Right lobe of liver (tissue), 6 donors: ENCODE data around the gene CRYAB. TPM values are rescaled to one million over a fixed set of nuclear protein-coding genes. Genes with fewer than 3 reads are reported as not detected.

Experiments used
- ATAC-seq, 4 donors: fragments of 200-7000 bp; cut with Tn5 transposase; one replicate each; pipeline ENCODE4 v1.9.1; 2020; ENCODE audit warnings: mild to moderate bottlenecking in 4 of 4, moderate library complexity in 4 of 4
- DNase-seq, 3 donors: peaks; one replicate each; pipeline ENCODE4 v3.0.0-alpha.2; 2020
- H3K27ac ChIP-seq, 3 donors: fragments of 200-600 bp; one replicate each; pipeline ENCODE4 v1.8.0; 2022
- H3K27me3 ChIP-seq, 2 donors: fragments of 200-600 bp; one replicate each; pipeline ENCODE4 v1.8.0; 2022
- H3K36me3 ChIP-seq, 4 donors: fragments of 200-600 bp; sonication (generic) in 1 of 4; one replicate each; pipeline versions ENCODE4 v1.5.1 to v1.8.0; 2017 to 2022; ENCODE audit warnings: control low read depth in 1 of 4
- H3K4me1 ChIP-seq, 4 donors: fragments of 200-600 bp; sonication (generic) in 1 of 4; one replicate each; pipeline versions ENCODE4 v1.5.1 to v1.8.0; 2017 to 2022; ENCODE audit warnings: control low read depth in 1 of 4
- H3K4me3 ChIP-seq, 3 donors: fragments of 200-600 bp; one replicate each; pipeline ENCODE4 v1.8.0; 2022
- H3K9me3 ChIP-seq, 4 donors: fragments of 200-600 bp; sonication (generic) in 1 of 4; one replicate each; pipeline versions ENCODE4 v1.5.1 to v1.8.0; 2017 to 2022; ENCODE audit warnings: control low read depth in 1 of 4
- POLR2A ChIP-seq: fragments of 450-650 bp; IDR thresholded peaks from one replicate; pipeline ENCODE4 v1.6.1; 2017; ENCODE audit warnings: antibody characterized with exemption, mild to moderate bottlenecking
- WGBS: methylation state at CpG from one replicate; pipeline ENCODE4 v1.1.6; 2018; ENCODE audit warnings: low coverage, low lambda C conversion rate; ENCODE audit not compliant: insufficient coverage; ENCODE audit errors: missing lambda C conversion rate; 5-methylcytosine and 5-hydroxymethylcytosine counted together
- intact Hi-C, 2 donors: fragments of 100-400 bp; cut with DNase I; formaldehyde crosslinking; loops; one replicate each; pipeline versions ENCODE4 v1.11.2 to v1.14.1; 2022
- total RNA-seq, 6 experiments: library from RNA; depleted of rRNA in 2 of 6; stranded (reverse); fragments of >200 nt in 2 of 6; fragmentation: NEBNext Ultra II Directional in 3 of 6; extraction: Animal tissue kit (Norgen Biotek cat#: 25700) in 3 of 6; gene quantifications; one replicate each; pipeline versions ENCODE4 v1.1.0 to v1.2.4, GENCODE V29; 2016 to 2023
- TF ChIP-seq, protein P1 (sequence below), 4 donors: fragments of 200-600 bp in 3 of 4; fragments of 450-650 bp in 1 of 4; IDR thresholded peaks; one replicate each; pipeline versions ENCODE4 v1.5.1 to v1.8.0; 2016 to 2022; ENCODE audit warnings: antibody characterized with exemption in 4 of 4, mild to moderate bottlenecking in 2 of 4
- donor health status: DM: no; HTN: yes; CAD: no.
- donor health status: DM: no; HTN: no; CAD: no.
- donor health status: DM: no; HTN: no; CAD: no.
- donor health status: DM: no; HTN: yes; CAD: no.
- donor health status: DM: no; HTN: yes; CAD: no.

Gene CRYAB
- total RNA-seq, 6 experiments from 2014 or later: 3.6 to 10.5 (median 6.7) TPM

DNA sequence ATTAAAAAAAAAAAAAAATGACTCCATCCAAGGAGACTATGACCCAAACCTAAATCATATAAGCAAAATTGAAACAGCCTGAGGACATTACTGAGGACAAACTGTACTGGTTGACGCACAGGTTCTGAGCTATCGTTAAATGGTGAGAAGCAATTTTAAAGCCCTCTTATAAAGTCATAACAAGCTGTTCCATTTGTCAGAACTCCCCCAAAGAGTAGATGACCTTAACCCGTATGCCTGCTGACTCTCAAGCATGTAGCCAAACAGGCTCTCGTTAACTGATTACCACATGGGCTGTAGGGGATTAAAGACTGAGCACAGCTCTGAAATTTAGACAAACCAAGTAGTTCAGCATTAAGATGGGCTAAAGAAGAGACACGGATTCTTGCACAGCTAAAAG is 2.2 kb downstream of the CRYAB start:
- intact Hi-C loops: no loop called here
- ATAC-seq (no peak), DNase-seq (no peak)
- no peaks in the 10 kb centered on the region for H3K4me1 ChIP-seq
- H3K27ac ChIP-seq: no peak overlapping the region
- H3K4me3 ChIP-seq: no peak overlapping the region
- TF ChIP-seq, protein P1, sequence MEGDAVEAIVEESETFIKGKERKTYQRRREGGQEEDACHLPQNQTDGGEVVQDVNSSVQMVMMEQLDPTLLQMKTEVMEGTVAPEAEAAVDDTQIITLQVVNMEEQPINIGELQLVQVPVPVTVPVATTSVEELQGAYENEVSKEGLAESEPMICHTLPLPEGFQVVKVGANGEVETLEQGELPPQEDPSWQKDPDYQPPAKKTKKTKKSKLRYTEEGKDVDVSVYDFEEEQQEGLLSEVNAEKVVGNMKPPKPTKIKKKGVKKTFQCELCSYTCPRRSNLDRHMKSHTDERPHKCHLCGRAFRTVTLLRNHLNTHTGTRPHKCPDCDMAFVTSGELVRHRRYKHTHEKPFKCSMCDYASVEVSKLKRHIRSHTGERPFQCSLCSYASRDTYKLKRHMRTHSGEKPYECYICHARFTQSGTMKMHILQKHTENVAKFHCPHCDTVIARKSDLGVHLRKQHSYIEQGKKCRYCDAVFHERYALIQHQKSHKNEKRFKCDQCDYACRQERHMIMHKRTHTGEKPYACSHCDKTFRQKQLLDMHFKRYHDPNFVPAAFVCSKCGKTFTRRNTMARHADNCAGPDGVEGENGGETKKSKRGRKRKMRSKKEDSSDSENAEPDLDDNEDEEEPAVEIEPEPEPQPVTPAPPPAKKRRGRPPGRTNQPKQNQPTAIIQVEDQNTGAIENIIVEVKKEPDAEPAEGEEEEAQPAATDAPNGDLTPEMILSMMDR (IDR thresholded peaks at IDR 0.05): no peak
- no peak for TF ChIP-seq POLR2A
- H3K27me3 ChIP-seq: no peaks in the 10 kb centered on the region
- no peaks in the 10 kb centered on the region for H3K36me3 ChIP-seq
- 79% methylated on average over 5 of the region's 5 CpGs for WGBS
- no peaks in the 10 kb centered on the region for H3K9me3 ChIP-seq

DNA sequence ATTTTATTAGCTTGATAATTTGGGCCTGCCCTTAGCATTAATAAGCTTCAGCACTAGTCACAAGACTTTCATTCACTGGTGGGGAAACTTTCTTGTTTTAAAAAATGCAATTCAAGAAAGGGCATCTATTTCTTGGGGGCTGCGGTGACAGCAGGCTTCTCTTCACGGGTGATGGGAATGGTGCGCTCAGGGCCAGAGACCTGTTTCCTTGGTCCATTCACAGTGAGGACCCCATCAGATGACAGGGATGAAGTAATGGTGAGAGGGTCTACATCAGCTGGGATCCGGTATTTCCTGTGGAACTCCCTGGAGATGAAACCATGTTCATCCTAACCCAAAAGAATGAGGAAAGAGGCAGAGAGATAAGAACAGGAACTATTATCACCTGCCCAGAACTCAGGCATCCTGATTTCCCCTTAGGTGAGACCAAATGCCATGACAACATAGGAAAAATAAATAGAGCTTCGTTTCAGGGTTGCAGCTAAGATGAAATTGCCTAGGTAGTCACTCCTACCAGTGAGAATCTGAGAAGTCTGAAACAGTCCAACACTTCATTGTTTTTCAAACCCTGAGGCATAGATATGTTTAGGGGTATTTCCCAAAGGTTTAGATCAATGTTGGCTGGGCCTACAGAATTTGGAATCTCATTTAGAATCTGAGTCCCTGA is 2.8 kb downstream of the CRYAB start:
- H3K27ac ChIP-seq: no peak overlapping the region
- no peaks in the 10 kb centered on the region for H3K9me3 ChIP-seq
- TF ChIP-seq, protein P1 (IDR thresholded peaks at IDR 0.05): no peak
- no peak for TF ChIP-seq POLR2A
- WGBS: 74% methylated on average over 5 of the region's 5 CpGs
- ATAC-seq: no peak
- DNase-seq: no peak
- no peaks in the 10 kb centered on the region for H3K4me1 ChIP-seq
- H3K27me3 ChIP-seq: no peaks in the 10 kb centered on the region
- no peaks in the 10 kb centered on the region for H3K36me3 ChIP-seq
- intact Hi-C loops: no loop called here
- H3K4me3 ChIP-seq: no peak overlapping the region

DNA sequence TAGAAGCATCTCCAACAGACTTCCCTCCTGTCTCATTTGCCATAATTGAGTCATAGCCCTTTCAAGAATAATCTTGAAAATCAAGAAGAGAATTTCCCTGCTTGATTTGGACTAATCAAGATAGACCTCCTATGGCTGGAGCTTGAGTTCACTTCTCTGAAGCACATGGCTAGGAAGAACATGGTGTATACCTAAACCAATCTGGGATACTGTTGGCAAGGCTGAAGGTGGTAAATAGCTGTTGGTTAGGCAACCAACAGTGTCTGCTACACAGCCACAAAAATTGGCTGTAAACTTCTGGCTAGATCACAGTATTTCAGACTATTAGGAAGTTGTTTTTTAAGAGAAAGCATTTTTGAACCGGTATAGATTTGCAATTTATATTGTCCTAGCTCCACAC is 4.9 kb downstream of the CRYAB start:
- 100% methylated on average over 1 of the region's 1 CpG for WGBS
- Histone ChIP-seq H3K9me3 (no peaks in the 10 kb centered on the region), H3K27ac (no peak overlapping the region), H3K4me1 (no peaks in the 10 kb centered on the region), H3K27me3 (no peaks in the 10 kb centered on the region), H3K4me3 (no peak overlapping the region), H3K36me3 (no peaks in the 10 kb centered on the region)
- no peak for DNase-seq
- ATAC-seq: no peak
- TF ChIP-seq, protein P1 (IDR thresholded peaks at IDR 0.05): no peak
- TF ChIP-seq POLR2A: no peak
- intact Hi-C loops: no loop called here

DNA sequence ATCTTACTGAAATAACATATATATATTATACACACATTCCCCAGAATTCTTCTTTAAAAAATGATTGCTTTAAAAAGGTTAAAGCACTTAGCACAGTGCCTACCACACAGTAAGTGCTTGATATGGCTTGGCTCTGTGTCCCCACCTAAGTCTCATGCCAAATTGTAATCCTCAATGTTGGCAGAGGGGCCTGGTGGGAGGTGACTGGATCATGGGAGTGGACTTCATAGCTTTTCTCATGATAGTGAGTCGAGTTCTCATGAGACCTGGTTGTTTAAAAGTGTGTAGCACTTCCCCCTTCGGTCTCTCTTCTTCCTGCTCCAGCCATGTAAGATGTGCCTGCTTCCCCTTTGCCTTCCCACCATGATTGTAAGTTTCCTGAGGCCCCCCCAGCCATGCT is 6.2 kb downstream of the CRYAB start:
- intact Hi-C loops: no loop called here

More for the DNA sequence above, 6.2 kb downstream of the CRYAB start:
- no peaks in the 10 kb centered on the region for H3K9me3 ChIP-seq
- no peak for DNase-seq
- no peak overlapping the region for H3K27ac ChIP-seq
- TF ChIP-seq POLR2A: no peak
- TF ChIP-seq, protein P1 (IDR thresholded peaks at IDR 0.05): no peak
- no peaks in the 10 kb centered on the region for H3K27me3 ChIP-seq
- WGBS: 53% methylated on average over 2 of the region's 2 CpGs
- H3K4me1 ChIP-seq: no peaks in the 10 kb centered on the region
- no peak overlapping the region for H3K4me3 ChIP-seq
- no peak for ATAC-seq
- no peaks in the 10 kb centered on the region for H3K36me3 ChIP-seq
